ELF-1 (cell line): Measurements from ENCODE around the gene C14orf119.
A peak's percentile ranks its signal among the peaks of the same experiment; 100 is the strongest.

Source experiments
- DNase-seq: peaks from one replicate; pipeline ENCODE4 v3.0.0-alpha.2; 2016; ENCODE audit warnings: low read depth, low spot score

Gene C14orf119

DNA sequence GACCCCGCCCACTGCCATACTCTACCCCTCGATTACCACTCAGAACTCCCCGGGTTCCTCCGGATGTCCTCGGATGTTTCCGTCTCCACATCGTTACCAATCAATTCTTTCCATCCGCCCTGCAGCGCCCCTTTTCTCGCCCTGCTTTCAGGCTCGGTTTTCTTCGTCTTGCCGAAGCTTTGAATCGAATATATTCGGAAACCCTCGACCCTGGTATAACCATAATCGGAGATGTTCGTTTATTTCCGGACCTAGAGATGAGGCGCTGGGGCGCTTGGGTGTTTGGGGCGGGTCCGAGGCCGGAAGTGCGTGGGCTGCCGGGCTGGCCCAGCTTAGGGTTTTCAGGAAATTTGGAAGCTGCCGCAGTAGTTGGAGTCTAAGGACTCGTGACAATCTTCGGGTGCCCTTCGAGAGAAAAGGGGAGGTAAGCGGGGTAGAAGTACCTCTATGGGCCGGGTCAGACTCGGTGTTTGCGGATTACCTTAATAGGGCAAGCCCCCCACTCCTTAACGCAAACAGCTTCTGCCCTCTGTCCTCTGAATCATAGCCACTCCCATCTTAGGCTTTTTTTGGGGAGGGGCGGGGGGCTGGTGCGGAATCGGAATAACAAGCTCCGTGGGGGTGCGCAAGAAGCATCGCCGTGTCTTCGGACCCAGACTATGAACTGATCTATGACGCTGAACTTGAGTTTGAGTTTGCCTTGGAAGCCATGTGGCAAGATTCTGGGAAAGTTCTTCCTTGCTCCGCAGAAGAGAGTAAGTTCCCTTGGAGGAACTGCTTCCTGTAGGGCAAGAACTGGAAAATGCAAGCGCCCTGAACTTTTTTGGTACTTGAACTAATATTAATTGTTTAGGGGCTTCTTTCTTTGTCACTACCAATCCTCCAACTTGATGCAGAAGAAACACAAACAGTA, at the start of gene C14orf119:
TSS of gene C14orf119 (plus strand) at position 310 of the 913 bp plus-strand sequence. CDS start 2,154 bp downstream, outside the sequence.
- DNase-seq, result peak; percentile 100

- DNase-seq, result no peak
These were observed 48.2 kb upstream of the C14orf119 start for GRCh38 chr14:23047034-23047634.

GRCh38 chr14:23047751-23048693, 47.3 kb upstream of the C14orf119 start:
- DNase-seq, result no peak

GRCh38 chr14:23049011-23049410, 46.3 kb upstream of the C14orf119 start:
- no peak for DNase-seq

GRCh38 chr14:23051141-23052057, 43.9 kb upstream of the C14orf119 start:
- DNase-seq, result no peak

GRCh38 chr14:23052182-23052623, 43.1 kb upstream of the C14orf119 start:
- DNase-seq, result peak; percentile 64

DNA sequence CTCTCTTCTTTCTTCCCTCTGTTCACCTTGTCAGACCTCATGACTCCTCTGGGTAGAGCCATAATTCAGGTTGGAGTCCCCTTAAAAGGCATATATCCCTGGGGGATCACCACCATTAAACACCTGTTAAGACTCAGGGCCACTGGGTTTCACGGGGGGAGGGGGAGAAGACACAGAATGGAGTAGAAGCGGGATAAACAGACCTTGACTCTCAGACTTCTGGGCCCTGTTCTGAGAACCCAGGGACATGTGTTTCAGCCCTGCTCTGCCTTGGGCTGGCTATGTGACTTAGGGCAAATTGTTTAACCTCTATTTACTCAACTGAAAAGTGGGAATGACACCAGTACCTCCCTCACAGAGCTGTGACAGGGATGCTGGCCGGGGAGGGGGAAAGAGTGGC, 42.6 kb upstream of the C14orf119 start:
- DNase-seq, result no peak

DNA sequence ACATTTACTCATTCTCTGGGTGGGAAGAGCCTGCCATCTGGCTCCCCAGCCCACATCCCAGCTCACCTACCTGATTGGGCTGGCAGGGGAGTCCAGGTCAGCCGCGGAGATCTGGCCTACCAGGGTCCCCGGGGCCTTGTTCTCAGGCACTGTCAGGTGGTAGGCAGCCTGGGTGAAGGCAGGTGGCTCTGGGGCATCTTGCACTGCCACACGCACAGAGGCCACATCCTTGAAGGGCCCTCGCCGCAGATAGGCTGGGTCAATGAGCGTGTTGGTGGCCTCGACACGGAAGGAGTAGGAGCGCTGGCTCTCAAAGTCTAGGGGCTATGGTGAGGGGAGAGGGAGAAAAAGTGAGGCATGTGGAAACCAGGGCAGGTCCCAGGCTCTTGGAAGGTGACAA, 41.9 kb upstream of the C14orf119 start:
- DNase-seq, result no peak

DNA sequence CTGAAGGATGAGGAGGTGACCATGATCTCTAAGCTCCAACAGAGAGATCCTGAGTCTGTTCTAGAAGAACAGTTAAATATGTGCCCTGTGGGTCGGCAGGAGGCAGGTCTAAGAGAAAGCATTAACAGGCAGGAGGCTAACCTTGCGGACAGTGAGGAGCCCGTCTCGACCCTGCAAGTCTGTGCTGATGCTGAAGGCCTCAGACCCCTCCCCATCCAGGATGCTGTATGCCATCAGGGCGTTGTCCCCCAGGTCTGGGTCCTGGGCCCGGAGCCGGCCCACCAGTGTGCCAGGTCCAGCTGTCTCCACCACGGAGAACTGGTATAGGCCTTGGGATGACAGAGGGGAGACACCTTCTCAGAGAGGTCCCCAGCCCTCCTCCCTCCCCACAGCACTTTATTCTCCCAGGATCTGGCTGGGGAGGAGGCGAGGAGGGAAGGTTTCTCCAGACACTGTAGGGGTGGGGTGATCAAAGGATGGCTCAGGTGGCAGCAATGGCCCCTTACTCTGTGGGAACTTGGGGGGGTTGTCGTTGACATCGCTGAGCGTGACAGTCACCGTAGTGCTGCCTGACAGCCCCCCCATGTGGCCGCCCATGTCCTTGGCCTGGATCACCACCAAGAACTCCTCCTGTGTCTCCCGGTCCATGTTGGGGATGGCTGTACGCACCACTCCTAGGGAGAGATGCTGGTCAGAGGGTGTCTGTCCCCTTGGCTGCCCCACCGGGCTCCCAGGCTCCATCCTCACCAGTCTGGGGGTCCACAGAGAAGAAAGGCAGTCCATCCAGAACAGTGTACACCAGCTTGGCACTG, 41.1 kb upstream of the C14orf119 start:
- no peak for DNase-seq

GRCh38 chr14:23055147-23055550, 40.2 kb upstream of the C14orf119 start:
- no peak for DNase-seq

DNA sequence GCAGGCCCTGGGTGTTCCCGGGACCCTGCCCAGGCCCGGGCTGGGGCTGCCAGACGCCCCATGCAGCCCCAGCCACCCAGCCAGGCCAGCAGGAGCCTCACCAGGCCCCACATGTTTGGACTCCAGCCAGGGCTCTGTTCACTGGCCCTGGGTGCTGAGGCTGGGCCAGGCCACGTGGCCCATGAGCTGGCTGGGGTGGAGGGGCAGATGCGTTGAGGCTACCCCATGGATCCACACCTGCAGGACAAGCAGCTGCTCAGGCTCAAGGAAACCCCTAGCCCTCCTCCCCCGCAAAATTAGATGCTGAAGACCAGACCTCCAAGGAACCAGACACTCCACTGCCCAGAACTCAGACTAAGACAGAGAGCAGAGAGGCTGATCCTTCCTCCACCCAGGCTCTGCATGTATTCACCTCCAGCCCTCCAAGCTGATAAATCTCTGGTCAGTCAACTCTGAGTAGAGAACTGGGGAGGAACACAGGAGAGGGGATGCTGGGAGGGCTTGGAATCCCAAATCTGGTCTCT, 39.6 kb upstream of the C14orf119 start:
- DNase-seq, result no peak

GRCh38 chr14:23056145-23056955, 39.0 kb upstream of the C14orf119 start:
- DNase-seq, result peak; percentile 96

- peak; percentile 67 for DNase-seq
These were observed 38.1 kb upstream of the C14orf119 start, which contains the start of gene CDH24 for GRCh38 chr14:23056956-23057756. CDH24 (minus strand) TSS chr14:23057520; CDS start chr14:23055733, 1,787 bp downstream.

DNA sequence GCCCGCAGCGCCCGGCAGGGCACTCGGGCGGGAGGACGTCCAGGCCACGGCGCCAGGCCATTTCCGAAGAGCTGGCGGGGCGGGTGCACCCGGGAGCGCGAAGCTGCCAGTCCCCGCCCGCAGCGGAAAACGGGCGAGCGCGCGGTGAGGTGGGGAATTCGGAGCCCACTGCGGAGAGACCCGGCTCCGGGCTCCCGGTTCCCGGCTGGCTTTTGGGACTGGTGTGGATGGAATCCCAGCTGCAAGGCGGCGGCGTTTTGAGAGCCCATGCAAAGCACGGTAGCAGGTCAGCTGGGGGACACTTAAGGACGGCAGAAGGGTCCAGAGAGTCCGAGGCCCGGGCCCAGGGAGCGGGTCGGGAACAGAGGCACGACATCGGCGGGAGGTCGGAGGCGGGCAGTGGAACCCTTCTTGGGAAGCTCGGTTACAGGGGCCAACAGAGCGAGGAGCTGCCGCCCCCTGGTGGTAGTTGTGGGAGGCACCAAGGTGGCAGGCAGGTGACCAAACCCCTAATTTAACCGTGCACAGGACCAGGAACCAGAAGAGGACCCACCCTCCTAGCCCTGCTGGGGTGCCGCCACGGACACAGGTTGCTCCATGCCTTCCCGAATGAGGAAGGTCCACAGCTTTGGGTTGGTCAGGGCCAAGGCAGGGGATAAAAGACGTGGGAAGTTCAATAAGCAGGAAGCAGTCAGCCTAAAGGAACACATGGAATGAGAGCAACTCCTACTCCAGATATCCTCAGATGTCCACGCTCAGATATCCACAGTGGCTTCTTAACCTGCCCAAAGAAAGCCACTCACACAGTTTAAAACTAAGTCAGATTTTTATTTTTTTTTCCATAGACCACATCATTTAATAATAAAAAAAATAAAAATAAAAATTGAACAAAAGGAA, 37.3 kb upstream of the C14orf119 start:
- peak; percentile 97 for DNase-seq

DNA sequence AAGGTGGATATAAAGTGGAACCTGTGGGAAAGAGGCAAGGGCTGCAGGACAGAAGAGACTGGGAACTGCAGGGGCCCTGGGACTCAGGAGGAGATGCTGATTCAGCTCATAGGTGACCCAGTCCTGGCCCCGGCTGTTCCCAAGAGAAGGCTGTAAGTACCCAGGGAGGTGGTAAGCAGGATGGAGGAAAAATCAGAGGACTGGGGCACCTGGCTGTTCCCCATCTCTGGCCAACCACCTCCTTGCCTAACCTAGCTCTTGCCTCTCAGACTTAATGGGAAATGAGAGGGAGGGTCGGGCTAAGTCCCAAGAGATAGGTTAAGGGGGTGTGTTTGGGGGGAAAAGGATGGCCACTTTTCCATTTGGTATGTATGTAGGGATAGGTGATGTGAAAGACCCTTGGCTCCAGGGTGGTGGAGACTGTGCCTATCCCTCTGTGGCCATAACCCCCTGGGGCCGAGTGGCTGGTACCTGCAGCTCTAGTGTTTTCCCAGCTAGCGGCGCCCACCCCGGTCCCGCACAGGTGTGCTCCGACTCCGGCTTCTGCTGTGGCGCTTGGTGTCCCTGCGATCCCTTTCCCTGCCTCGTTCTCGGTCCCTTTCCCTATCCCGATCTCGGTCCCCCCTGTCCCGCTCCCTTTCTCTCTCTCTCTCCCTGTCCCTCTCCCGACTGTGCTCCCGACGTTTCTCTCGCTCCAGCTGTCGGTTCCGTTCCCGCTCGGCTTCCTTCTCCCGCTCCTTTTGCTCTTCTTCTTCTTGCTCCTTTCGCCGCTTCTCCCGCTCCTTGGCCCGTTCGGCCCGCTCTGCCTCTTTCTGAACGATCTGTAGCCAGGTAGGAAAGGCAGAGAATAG, 36.4 kb upstream of the C14orf119 start:
- no peak for DNase-seq
